H1 (cell line): ENCODE results near the gene TNNT1. TPM values are rescaled to one million over a fixed set of nuclear protein-coding genes. Genes with fewer than 3 reads are reported as not detected.
A peak's percentile ranks its signal among the peaks of the same experiment; 100 is the strongest.

Experiments used
- CTCF ChIA-PET: fragments of 300-600 bp; sonication (Branson Sonifier 250); formaldehyde crosslinking; loops from one replicate; lab custom pipeline; 2021; ENCODE audit not compliant: partially characterized antibody; lab: Charles Lee
- POLR2A ChIA-PET: fragments of 300-600 bp; sonication (Branson Sonifier 250); formaldehyde crosslinking; loops from one replicate; lab custom pipeline; 2021; ENCODE audit warnings: inconsistent platforms; ENCODE audit not compliant: partially characterized antibody; lab: Charles Lee
- DNase-seq, 2 experiments: peaks; one replicate each; pipeline versions ENCODE4 v3.0.0 to v3.0.0-alpha.2; 2010 to 2022; ENCODE audit warnings: low spot score in 2 of 2, low read depth in 1 of 2, mixed read lengths in 1 of 2
- FAIRE-seq: peaks from 2 replicates; lab custom pipeline; 2011; peaks lifted over from hg19 to GRCh38; lab: Jason Lieb, UNC
- H2AFZ ChIP-seq: 2 replicates; pipeline ENCODE4 v1.8.1; 2012; ENCODE audit warnings: low read length, inconsistent platforms
- H2AK5ac ChIP-seq: 2 replicates; pipeline ENCODE4 v1.6.1; 2013; ENCODE audit warnings: low read depth, low read length
- H2BK120ac ChIP-seq: replicated peaks from 2 replicates; pipeline ENCODE3; 2013; ENCODE audit warnings: low read depth, low read length, inconsistent platforms
- H2BK12ac ChIP-seq: 2 replicates; pipeline ENCODE4 v1.6.1; 2013; ENCODE audit warnings: low read depth, low read length
- H2BK15ac ChIP-seq: 2 replicates; pipeline ENCODE4 v1.6.1; 2013; ENCODE audit warnings: low read length
- H2BK20ac ChIP-seq: 2 replicates; pipeline ENCODE4 v1.6.1; 2013; ENCODE audit warnings: low read length
- H2BK5ac ChIP-seq: 2 replicates; pipeline ENCODE4 v1.6.1; 2013; ENCODE audit warnings: low read depth, low read length
- H3K14ac ChIP-seq: 2 replicates; pipeline ENCODE4 v1.6.1; 2013; ENCODE audit warnings: inconsistent platforms; ENCODE audit not compliant: insufficient read length
- H3K18ac ChIP-seq: 2 replicates; pipeline ENCODE4 v1.6.1; 2013; ENCODE audit warnings: low read length; ENCODE audit errors: extremely low read depth
- H3K23ac ChIP-seq: 2 replicates; pipeline ENCODE4 v1.6.1; 2013; ENCODE audit warnings: inconsistent platforms; ENCODE audit not compliant: insufficient read length
- H3K23me2 ChIP-seq: 2 replicates; pipeline ENCODE4 v1.6.1; 2013; ENCODE audit warnings: low read depth, low read length
- H3K27ac ChIP-seq: 2 replicates; pipeline ENCODE4 v1.6.1; 2011; ENCODE audit warnings: low read depth, low read length, inconsistent platforms
- H3K27me3 ChIP-seq, 4 experiments: replicated peaks in 1 of 4; 1 replicate in 1 of 4; 2 replicates in 3 of 4; pipeline versions ENCODE4 v1.6.1 to v1.8.1; 2011 to 2013; ENCODE audit warnings: low read length in 3 of 4, mild to moderate bottlenecking in 3 of 4, inconsistent platforms in 2 of 4, mixed read lengths in 2 of 4, moderate library complexity in 1 of 4; ENCODE audit not compliant: control insufficient read depth in 3 of 4, insufficient read depth in 3 of 4; ENCODE audit errors: extremely low read depth in 1 of 4
- H3K36me3 ChIP-seq, 4 experiments: 2 replicates each; pipeline versions ENCODE4 v1.6.1 to v1.8.1; 2011 to 2013; ENCODE audit warnings: mild to moderate bottlenecking in 4 of 4, low read length in 3 of 4, moderate library complexity in 2 of 4, control low read depth in 1 of 4, inconsistent platforms in 1 of 4; ENCODE audit not compliant: insufficient read depth in 4 of 4, control insufficient read depth in 2 of 4
- H3K4ac ChIP-seq: replicated peaks from 2 replicates; pipeline ENCODE3; 2013; ENCODE audit warnings: low read length, low read depth, mixed read lengths, inconsistent platforms; ENCODE audit not compliant: insufficient read length
- H3K4me1 ChIP-seq, 4 experiments: replicated peaks in 1 of 4; 1 replicate in 1 of 4; 2 replicates in 3 of 4; pipeline versions ENCODE4 v1.6.1 to v1.8.1; 2011 to 2013; ENCODE audit warnings: low read length in 3 of 4, inconsistent platforms in 2 of 4, mixed read lengths in 1 of 4; ENCODE audit not compliant: insufficient read depth in 4 of 4, control insufficient read depth in 3 of 4
- H3K4me2 ChIP-seq, 2 experiments: 2 replicates each; pipeline versions ENCODE4 v1.6.1 to v1.8.1; 2011 to 2013; ENCODE audit warnings: low read depth in 2 of 2, low read length in 2 of 2, control low read depth in 1 of 2, inconsistent platforms in 1 of 2, mild to moderate bottlenecking in 1 of 2; ENCODE audit not compliant: insufficient read depth in 1 of 2
- H3K4me3 ChIP-seq, 4 experiments: fragments of 200-600, 300-600 bp in 1 of 4; sonication (generic), shearing (Covaris generic), sonication (Bioruptor Twin) in 1 of 4; 2 replicates each; pipeline versions ENCODE4 v1.5.1 to v1.8.1; 2011 to 2016; ENCODE audit warnings: low read length in 4 of 4, low read depth in 3 of 4, control low read depth in 2 of 4, inconsistent platforms in 2 of 4, mild to moderate bottlenecking in 2 of 4, mixed read lengths in 1 of 4, moderate library complexity in 1 of 4; ENCODE audit not compliant: insufficient read depth in 2 of 4; ENCODE audit errors: extremely low read depth in 1 of 4
- H3K56ac ChIP-seq: replicated peaks from 2 replicates; pipeline ENCODE3; 2013; ENCODE audit warnings: low read depth, mild to moderate bottlenecking, mixed read lengths, low read length, inconsistent platforms; ENCODE audit not compliant: insufficient read length
- H3K79me1 ChIP-seq: 2 replicates; pipeline ENCODE4 v1.6.1; 2013; ENCODE audit warnings: low read depth, low read length, control low read depth
- H3K79me2 ChIP-seq, 2 experiments: 2 replicates each; pipeline versions ENCODE4 v1.6.1 to v1.8.1; 2012 to 2013; ENCODE audit warnings: low read length in 2 of 2, mild to moderate bottlenecking in 2 of 2, inconsistent platforms in 1 of 2; ENCODE audit not compliant: insufficient read depth in 2 of 2, control insufficient read depth in 1 of 2
- H3K9ac ChIP-seq, 4 experiments: replicated peaks in 1 of 4; 1 replicate in 1 of 4; 2 replicates in 3 of 4; pipeline versions ENCODE4 v1.6.1 to v1.8.1; 2011 to 2013; ENCODE audit warnings: low read depth in 3 of 4, low read length in 3 of 4, control low read depth in 2 of 4, mild to moderate bottlenecking in 2 of 4, moderate library complexity in 2 of 4, inconsistent platforms in 1 of 4; ENCODE audit errors: extremely low read depth in 1 of 4
- H3K9me3 ChIP-seq, 2 experiments: 2 replicates each; pipeline versions ENCODE4 v1.6.1 to v1.8.1; 2012 to 2013; ENCODE audit warnings: mild to moderate bottlenecking in 2 of 2, moderate library complexity in 2 of 2, control low read depth in 1 of 2, inconsistent platforms in 1 of 2, low read depth in 1 of 2, low read length in 1 of 2, mixed read lengths in 1 of 2; ENCODE audit not compliant: insufficient read depth in 2 of 2
- H4K20me1 ChIP-seq, 2 experiments: replicated peaks in 1 of 2; 2 replicates each; pipeline versions ENCODE3 to v1.8.1; 2011 to 2013; ENCODE audit warnings: inconsistent platforms in 2 of 2, low read length in 2 of 2, mild to moderate bottlenecking in 1 of 2; ENCODE audit not compliant: insufficient read depth in 2 of 2, control insufficient read depth in 1 of 2
- H4K5ac ChIP-seq: 2 replicates; pipeline ENCODE4 v1.6.1; 2013; ENCODE audit warnings: low read length, low read depth, mixed read lengths, inconsistent platforms; ENCODE audit not compliant: insufficient read length
- H4K8ac ChIP-seq: 2 replicates; pipeline ENCODE4 v1.8.0; 2013; ENCODE audit warnings: mild to moderate bottlenecking, moderate library complexity, low read length, inconsistent platforms; ENCODE audit not compliant: insufficient read depth; ENCODE audit errors: extremely low read depth
- H4K91ac ChIP-seq: replicated peaks from 2 replicates; pipeline ENCODE3; 2013; ENCODE audit warnings: low read length, mixed read lengths, inconsistent platforms; ENCODE audit not compliant: insufficient read length
- BRCA1 ChIP-seq: IDR thresholded peaks from 2 replicates; pipeline ENCODE4 v1.6.1; 2012; ENCODE audit warnings: low read depth, low read length, improper control_type of control experiment
- CHD2 ChIP-seq: IDR thresholded peaks from 2 replicates; pipeline ENCODE4 v1.6.1; 2012; ENCODE audit warnings: low read length, improper control_type of control experiment
- KDM4A ChIP-seq: IDR thresholded peaks from one replicate; pipeline ENCODE4 v1.7.1; 2012; ENCODE audit warnings: low read depth, mild to moderate bottlenecking, moderate library complexity, low read length, inconsistent platforms; ENCODE audit not compliant: severe bottlenecking
- MAX ChIP-seq: IDR thresholded peaks from 2 replicates; pipeline ENCODE4 v1.6.1; 2012; ENCODE audit warnings: inconsistent platforms
- POLR2A ChIP-seq, 2 experiments: IDR thresholded peaks; 1 replicate in 1 of 2; 2 replicates in 1 of 2; pipeline ENCODE4 v1.6.1; 2011; ENCODE audit warnings: low read depth in 2 of 2, low read length in 2 of 2, mild to moderate bottlenecking in 2 of 2; ENCODE audit errors: control extremely low read depth in 1 of 2
- RAD21 ChIP-seq, 2 experiments: IDR thresholded peaks in 1 of 2; conservative IDR thresholded peaks in 1 of 2; 2 replicates each; pipeline ENCODE4 v1.6.1; 2011; ENCODE audit warnings: low read depth in 2 of 2, low read length in 2 of 2, improper control_type of control experiment in 1 of 2, inconsistent platforms in 1 of 2, mild to moderate bottlenecking in 1 of 2, moderate library complexity in 1 of 2
- SIN3A ChIP-seq, 2 experiments: IDR thresholded peaks in 1 of 2; conservative IDR thresholded peaks in 1 of 2; 2 replicates each; pipeline ENCODE4 v1.6.1; 2011 to 2012; ENCODE audit warnings: low read length in 2 of 2, improper control_type of control experiment in 1 of 2, low read depth in 1 of 2, mild to moderate bottlenecking in 1 of 2
- SP1 ChIP-seq: IDR thresholded peaks from 2 replicates; pipeline ENCODE4 v1.6.1; 2011; ENCODE audit warnings: low read depth, low read length
- TCF12 ChIP-seq: IDR thresholded peaks from 2 replicates; pipeline ENCODE4 v1.6.1; 2011; ENCODE audit warnings: low read depth, mild to moderate bottlenecking, low read length
- ZNF274 ChIP-seq: IDR thresholded peaks from 2 replicates; pipeline ENCODE4 v1.7.0; 2012; ENCODE audit warnings: low read length, borderline replicate concordance; ENCODE audit errors: extremely low read depth
- WGBS, 2 experiments: shearing (Covaris generic) in 1 of 2; methylation state at CpG; one replicate each; pipeline versions ENCODE4 v1.1.6 to v1.1.7; 2013 to 2015; ENCODE audit warnings: low lambda C conversion rate in 2 of 2, mixed read lengths in 2 of 2, inconsistent platforms in 1 of 2, low coverage in 1 of 2, missing lambda C conversion rate in 1 of 2; ENCODE audit not compliant: insufficient replicate concordance in 2 of 2, insufficient coverage in 1 of 2, insufficient read length in 1 of 2; ENCODE audit errors: extremely low coverage in 1 of 2, missing lambda C conversion rate in 1 of 2; 5-methylcytosine and 5-hydroxymethylcytosine counted together
- polyA plus RNA-seq, 7 experiments: library from polyadenylated mRNA; depleted of rRNA in 3 of 7; stranded (reverse) in 5 of 7; unstranded in 2 of 7; fragments of >200 nt in 5 of 7; fragments of 200-250 nt in 2 of 7; gene quantifications; 1 replicate in 5 of 7; 2 replicates in 1 of 7; 4 replicates in 1 of 7; pipeline versions ENCODE4 v1.2.1 to v1.2.3, GENCODE V29; 2011 to 2013; ENCODE audit warnings: missing spikeins in 2 of 7, mixed read lengths in 2 of 7
- total RNA-seq: library from RNA; stranded (reverse); fragmentation: NEBNext Ultra II Directional; extraction: Animal tissue kit (Norgen Biotek cat#: 25700); gene quantifications from 2 replicates; pipeline ENCODE4 v1.2.1, GENCODE V29; 2021

Gene TNNT1
- total and polyA plus RNA-seq, 2 of the 8 experiments (the other 6 are each of a cell fraction or from before 2014, with no cell fraction given) = 69.6 to 107 TPM

DNA sequence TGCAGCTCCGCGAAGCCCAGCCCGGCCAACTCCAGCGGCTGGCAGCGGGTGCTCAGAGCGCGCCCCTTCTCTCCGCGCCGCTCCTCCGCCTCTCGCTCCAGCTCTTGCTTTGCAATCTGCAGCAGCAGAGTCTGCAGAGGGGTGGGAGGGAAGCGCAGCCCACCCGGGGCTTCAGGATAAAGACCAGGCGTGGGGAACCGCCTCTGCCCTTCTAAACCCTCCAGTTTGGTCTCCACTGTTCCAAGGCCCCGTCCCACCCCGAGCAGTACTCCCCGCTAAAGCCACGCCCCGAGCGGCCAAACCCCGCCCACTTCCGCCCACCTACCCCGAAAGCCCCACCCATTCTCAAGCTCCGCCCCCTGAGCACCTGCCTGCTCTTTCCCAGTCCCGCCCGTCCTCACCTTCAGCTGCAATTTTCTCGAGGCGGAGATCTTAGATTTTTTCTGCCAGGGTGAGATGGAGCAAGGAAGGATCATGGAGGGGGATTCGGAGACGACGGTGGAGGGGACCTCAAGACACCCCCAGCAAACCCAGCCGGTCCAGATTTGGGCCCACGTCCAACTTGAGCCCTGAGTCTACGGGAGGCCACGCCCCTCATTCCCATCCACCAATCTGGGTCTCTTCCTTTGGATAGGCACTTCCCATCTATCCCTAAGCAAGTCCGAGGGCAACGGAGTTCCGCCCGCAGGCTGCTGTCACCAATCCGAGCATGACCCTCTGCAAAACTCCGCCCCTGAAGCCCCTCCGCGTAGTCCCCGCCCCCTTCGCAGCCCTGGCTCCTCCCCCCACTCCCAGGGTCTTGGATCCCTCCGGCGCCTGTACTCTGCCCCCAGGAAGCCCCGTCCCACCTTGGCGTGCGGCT lies 7.4 kb upstream of the TNNT1 start:
- no peak overlapping the region for H2BK120ac ChIP-seq
- H3K4me2 ChIP-seq = peak overlapping the region; percentile 82 to 94
- H3K14ac ChIP-seq = no peak overlapping the region
- H3K27ac ChIP-seq = no peak overlapping the region
- ChIA-PET CTCF (interaction anchor here (0.9 to 1.3 kb wide), 4 partner anchors 9 to 147 kb away, joined by 3 to 9 read pairs (median 5); no protein-coding TSS in a partner anchor), POLR2A (interaction anchor here (0.6 to 3.2 kb wide), 6 partner anchors 9 to 689 kb away, joined by 3 to 19 read pairs (median 4); partner anchors contain the start of gene UBE2S)
- H2BK5ac ChIP-seq = peak overlapping the region; percentile 61; the same call in 1 of the 2 replicates
- peaks cover 3 to 22% (median 8%) of the 10 kb centered on the region in 4 experiments for H3K4me1 ChIP-seq
- H3K9me3 ChIP-seq = peaks cover 0 to 4% of the 10 kb centered on the region in 2 experiments; a peak in 1 of 4 replicates
- peak overlapping the region; percentile 47; the same call in 1 of the 2 replicates for H2AFZ ChIP-seq
- H3K18ac ChIP-seq = peak overlapping the region; percentile 65; the same call in 1 of the 2 replicates
- 0 out of 2 replicates have a peak overlapping the region, but pooled peaks have one; percentile 88 for H2BK15ac ChIP-seq
- peaks cover 3 to 6% (median 5%) of the 10 kb centered on the region in 4 experiments; a peak in 6 of 7 replicates for H3K27me3 ChIP-seq
- no peak overlapping the region for H2BK12ac ChIP-seq
- H3K4me3 ChIP-seq = peak overlapping the region; percentile 53 to 67 (median 66)
- H3K56ac ChIP-seq = peak overlapping the region; percentile 49
- no peaks in the 10 kb centered on the region for H4K20me1 ChIP-seq
- peaks cover 0 to 5% (median 2%) of the 10 kb centered on the region in 4 experiments; a peak in 2 of 8 replicates for H3K36me3 ChIP-seq
- H4K5ac ChIP-seq = no peak overlapping the region
- H2BK20ac ChIP-seq = no peak overlapping the region
- H3K23me2 ChIP-seq = peaks cover 10% of the 10 kb centered on the region; the same call in 1 of the 2 replicates
- no peak overlapping the region for H3K4ac ChIP-seq
- H3K9ac ChIP-seq = no peak overlapping the region; a peak in 2 of 7 replicates
- peaks cover 3% of the 10 kb centered on the region; the same call in 1 of the 2 replicates for H3K79me1 ChIP-seq
- no peaks in the 10 kb centered on the region for H3K79me2 ChIP-seq
- H3K23ac ChIP-seq = no peak overlapping the region
- 5% methylated on average over 24 of the region's 52 CpGs; no CpG with 5 or more reads in 1 of the 2 experiments for WGBS, 2 experiments
- DNase-seq (peak in 1 of 2 experiments; percentile 99), FAIRE-seq (peak; percentile 92)
- H4K8ac ChIP-seq = peak overlapping the region; percentile 60
- no peak overlapping the region for H4K91ac ChIP-seq
- no peak overlapping the region for H2AK5ac ChIP-seq
- peak; percentile 59; the same call in 1 of the 2 replicates for TF ChIP-seq MAX
- TF ChIP-seq KDM4A = peak; percentile 75
- no peak for TF ChIP-seq ZNF274
- no peak for TF ChIP-seq TCF12
- no peak for TF ChIP-seq BRCA1
- TF ChIP-seq RAD21 (IDR thresholded peaks at IDR 0.05 in 1 of 2, conservative IDR thresholded peaks at IDR 0.05 in 1 of 2; ENCODE audit: low read depth in 2 of 2, low read length in 2 of 2) = no peak
- no peak; the same call in none of the 2 replicates for TF ChIP-seq SP1
- 0 out of 3 replicates have a peak, but pooled peaks of 1 of the 2 experiments have one; percentile 23 for TF ChIP-seq POLR2A (IDR thresholded peaks at IDR 0.05; ENCODE audit: control extremely low read depth in 1 of 2, low read depth in 2 of 2, low read length in 2 of 2)
- TF ChIP-seq SIN3A (conservative IDR thresholded peaks at IDR 0.05 in 1 of 2, IDR thresholded peaks at IDR 0.05 in 1 of 2; ENCODE audit: low read depth in 1 of 2, low read length in 2 of 2) = peak in 1 of 2 experiments; percentile 48; a peak in 1 of 4 replicates
- no peak for TF ChIP-seq CHD2
